ENCODE data around the gene GLB1L2. TPM values are rescaled to one million over a fixed set of nuclear protein-coding genes. Genes with fewer than 3 reads are reported as not detected.

Gene GLB1L2
- total and polyA plus RNA-seq, 7 donors = 4.2 to 108 (median 30.8) TPM

- Histone ChIP-seq H3K4me1 (no peaks in the 10 kb centered on the region), H3K27me3 (peaks cover 0 to 67% (median 0%) of the 10 kb centered on the region in 3 donors), H3K36me3 (no peaks in the 10 kb centered on the region), H3K4me3 (no peak overlapping the region), H3K27ac (no peak overlapping the region), H3K9me3 (peaks cover 0 to 3% (median 0%) of the 10 kb centered on the region in 4 donors)
- WGBS, 2 donors = 87 to 90% methylated on average over 18 of the region's 18 CpGs
- TF ChIP-seq POLR2AphosphoS5 (IDR thresholded peaks at IDR 0.05) (no peak), CTCF (IDR thresholded peaks at IDR 0.05) (no peak), POLR2A (IDR thresholded peaks at IDR 0.05) (no peak), EP300 (IDR thresholded peaks at IDR 0.05) (no peak)
- intact Hi-C loops (cut with DNase I) = no loop called here
- no peak for DNase-seq
These were observed 65.7 kb downstream of the GLB1L2 start for GRCh38 chr11:134397304-134398078.

- Histone ChIP-seq H3K4me1 (no peaks in the 10 kb centered on the region), H3K4me3 (no peak overlapping the region), H3K36me3 (no peaks in the 10 kb centered on the region), H3K27me3 (peaks cover 0 to 64% (median 0%) of the 10 kb centered on the region in 3 donors), H3K27ac (no peak overlapping the region), H3K9me3 (peaks cover 0 to 3% (median 0%) of the 10 kb centered on the region in 4 donors)
- 53 to 77% methylated on average over 11 of the region's 11 CpGs for WGBS, 2 donors
- intact Hi-C loops (cut with DNase I) = no loop called here
- TF ChIP-seq CTCF (IDR thresholded peaks at IDR 0.05) (no peak), POLR2AphosphoS5 (IDR thresholded peaks at IDR 0.05) (no peak), POLR2A (IDR thresholded peaks at IDR 0.05) (no peak), EP300 (IDR thresholded peaks at IDR 0.05) (no peak)
- no peak for DNase-seq
These were observed 66.3 kb downstream of the GLB1L2 start for GRCh38 chr11:134398079-134398444.

- Histone ChIP-seq H3K27me3 (peaks cover 0 to 66% (median 0%) of the 10 kb centered on the region in 3 donors), H3K27ac (no peak overlapping the region), H3K36me3 (no peaks in the 10 kb centered on the region), H3K9me3 (peaks cover 0 to 3% (median 0%) of the 10 kb centered on the region in 4 donors), H3K4me1 (no peaks in the 10 kb centered on the region), H3K4me3 (no peak overlapping the region)
- intact Hi-C loops (cut with DNase I) = no loop called here
- DNase-seq = no peak
- 67 to 76% methylated on average over 13 of the region's 13 CpGs for WGBS, 2 donors
- TF ChIP-seq POLR2A (IDR thresholded peaks at IDR 0.05) = no peak
- no peak for TF ChIP-seq EP300 (IDR thresholded peaks at IDR 0.05)
- TF ChIP-seq POLR2AphosphoS5 (IDR thresholded peaks at IDR 0.05) = no peak
- no peak for TF ChIP-seq CTCF (IDR thresholded peaks at IDR 0.05)
These were observed 67.0 kb downstream of the GLB1L2 start for GRCh38 chr11:134398644-134399292.

GRCh38 chr11:134399293-134399654 is 67.5 kb downstream of the GLB1L2 start:
- H3K36me3 ChIP-seq = no peaks in the 10 kb centered on the region
- H3K9me3 ChIP-seq = peaks cover 0 to 3% (median 0%) of the 10 kb centered on the region in 4 donors
- peaks cover 0 to 61% (median 0%) of the 10 kb centered on the region in 3 donors for H3K27me3 ChIP-seq
- DNase-seq = no peak
- intact Hi-C loops (cut with DNase I) = no loop called here
- H3K4me3 ChIP-seq = no peak overlapping the region
- 86 to 87% methylated on average over 8 of the region's 8 CpGs for WGBS, 2 donors
- no peaks in the 10 kb centered on the region for H3K4me1 ChIP-seq
- no peak for TF ChIP-seq CTCF (IDR thresholded peaks at IDR 0.05)
- no peak for TF ChIP-seq POLR2AphosphoS5 (IDR thresholded peaks at IDR 0.05)
- TF ChIP-seq POLR2A (IDR thresholded peaks at IDR 0.05) = no peak
- TF ChIP-seq EP300 (IDR thresholded peaks at IDR 0.05) = no peak
- H3K27ac ChIP-seq = no peak overlapping the region

Measured in sigmoid colon (tissue), 7 donors.